ENCODE measurements around the gene NSG1.

GRCh38 chr4:4440333-4441061, 53.6 kb downstream of the NSG1 start:
- TF ChIP-seq CTCF (IDR thresholded peaks at IDR 0.05) (no peak), REST (IDR thresholded peaks at IDR 0.05; ENCODE audit: insufficient read depth in 1 of 2, low read depth in 2 of 2, low read length in 1 of 2) (no peak)
